Muscle layer of colon (tissue), 2 donors: ENCODE measurements around the gene PAN3.

ENCODE experiments used
- H3K27ac ChIP-seq: one replicate; pipeline ENCODE4 v1.7.0; 2013; ENCODE audit warnings: low read depth, mild to moderate bottlenecking, low read length, moderate library complexity
- H3K27me3 ChIP-seq, 2 donors: one replicate each; pipeline ENCODE4 v1.7.0; 2013; ENCODE audit warnings: low read length in 2 of 2, mild to moderate bottlenecking in 2 of 2; ENCODE audit not compliant: insufficient read depth in 2 of 2, control insufficient read depth in 1 of 2
- H3K36me3 ChIP-seq: one replicate; pipeline ENCODE4 v1.7.0; 2013; ENCODE audit warnings: mild to moderate bottlenecking, low read length; ENCODE audit not compliant: insufficient read depth
- H3K4me1 ChIP-seq: one replicate; pipeline ENCODE4 v1.7.0; 2013; ENCODE audit warnings: mild to moderate bottlenecking, low read length; ENCODE audit not compliant: insufficient read depth
- H3K4me3 ChIP-seq, 2 donors: one replicate each; pipeline ENCODE4 v1.7.0; 2013; ENCODE audit warnings: low read length in 2 of 2, low read depth in 1 of 2, mild to moderate bottlenecking in 1 of 2, moderate library complexity in 1 of 2
- H3K9ac ChIP-seq: one replicate; pipeline ENCODE4 v1.7.0; 2013; ENCODE audit warnings: low read length
- H3K9me3 ChIP-seq: one replicate; pipeline ENCODE4 v1.7.0; 2013; ENCODE audit warnings: mild to moderate bottlenecking, low read length
- donor health status: abdominal sarcoma.
- donor health status: Adenocarcinoma of cecum.

Gene PAN3

GRCh38 chr13:28342251-28342650 is 203.9 kb downstream of the PAN3 start:
- Histone ChIP-seq H3K27me3 (no peaks in the 10 kb centered on the region), H3K9me3 (no peaks in the 10 kb centered on the region), H3K4me1 (peaks cover 39% of the 10 kb centered on the region), H3K4me3 (no peak overlapping the region), H3K27ac (no peak overlapping the region), H3K9ac (no peak overlapping the region), H3K36me3 (no peaks in the 10 kb centered on the region)

GRCh38 chr13:28344163-28344562 is 205.8 kb downstream of the PAN3 start:
- Histone ChIP-seq H3K27me3 (no peaks in the 10 kb centered on the region), H3K4me1 (peaks cover 21% of the 10 kb centered on the region), H3K9me3 (no peaks in the 10 kb centered on the region), H3K4me3 (no peak overlapping the region), H3K36me3 (no peaks in the 10 kb centered on the region), H3K27ac (no peak overlapping the region), H3K9ac (no peak overlapping the region)
